Thyroid gland (tissue), 4 donors: ENCODE measurements around the gene AKR1C1. TPM values are rescaled to one million over a fixed set of nuclear protein-coding genes. Genes with fewer than 3 reads are reported as not detected.
"Not testable (repeated sequence)": the region's sequence is repeated elsewhere in the genome, so short reads cannot be mapped to it uniquely, and the experiment has no call there.

Experiments
- DNase-seq, 2 donors: peaks; one replicate each; pipeline ENCODE4 v3.0.0-alpha.2; 2019
- H3K27ac ChIP-seq, 3 donors: fragments of 200-600 bp; sonication (generic); 1 replicate in 2 of 3; 2 replicates in 1 of 3; pipeline ENCODE4 v1.5.1; 2016 to 2019; ENCODE audit warnings: mild to moderate bottlenecking in 1 of 3, moderate library complexity in 1 of 3
- H3K27me3 ChIP-seq: fragments of 200-600 bp; sonication (generic); one replicate; pipeline ENCODE4 v1.5.1; 2019
- H3K36me3 ChIP-seq, 2 donors: fragments of 200-600 bp; sonication (generic); one replicate each; pipeline ENCODE4 v1.5.1; 2016 to 2019
- H3K4me1 ChIP-seq, 2 donors: fragments of 200-600 bp; sonication (generic); one replicate each; pipeline ENCODE4 v1.5.1; 2017 to 2019
- H3K4me3 ChIP-seq, 3 donors: fragments of 200-600 bp; sonication (generic); replicated peaks in 1 of 3; 1 replicate in 2 of 3; 2 replicates in 1 of 3; pipeline ENCODE4 v1.5.1; 2016; ENCODE audit warnings: mild to moderate bottlenecking in 1 of 3
- H3K9me3 ChIP-seq: fragments of 200-600 bp; sonication (generic); one replicate; pipeline ENCODE4 v1.5.1; 2017
- CTCF ChIP-seq, 6 experiments: fragments of 200-600 bp in 3 of 6; fragments of 450-650 bp in 3 of 6; sonication (generic) in 3 of 6; IDR thresholded peaks; one replicate each; pipeline ENCODE4 v1.5.1; 2016 to 2019; ENCODE audit warnings: antibody characterized with exemption in 6 of 6, mild to moderate bottlenecking in 2 of 6, inconsistent platforms in 1 of 6, moderate library complexity in 1 of 6
- POLR2A ChIP-seq, 2 donors: fragments of 450-650 bp; IDR thresholded peaks; one replicate each; pipeline ENCODE4 v1.6.1; 2017; ENCODE audit warnings: antibody characterized with exemption in 2 of 2, mild to moderate bottlenecking in 2 of 2, moderate library complexity in 1 of 2
- WGBS, 2 donors: methylation state at CpG; one replicate each; pipeline ENCODE4 v1.1.5; 2017; 5-methylcytosine and 5-hydroxymethylcytosine counted together
- intact Hi-C: fragments of 100-400 bp; cut with DNase I; formaldehyde crosslinking; loops from one replicate; pipeline ENCODE4 v1.15.1; 2023
- total RNA-seq, 4 donors: library from RNA; depleted of rRNA; stranded (reverse); fragments of >200 nt; gene quantifications; one replicate each; pipeline ENCODE4 v1.2.3, GENCODE V29; 2016

The AKR1C1 gene
- total RNA-seq, 4 donors from 2014 or later: 73.8 to 132 (median 121) TPM

GRCh38 chr10:5012595-5012994 lies 49.4 kb downstream of the AKR1C1 start:
- Histone ChIP-seq H3K27ac (peak overlapping the region in 1 of 3 donors; percentile 25), H3K4me3 (no peak overlapping the region), H3K4me1 (peaks cover 7 to 36% of the 10 kb centered on the region in 2 donors), H3K27me3 (no peaks in the 10 kb centered on the region), H3K9me3 (no peaks in the 10 kb centered on the region), H3K36me3 (no peaks in the 10 kb centered on the region)
- no peak for TF ChIP-seq POLR2A (IDR thresholded peaks at IDR 0.05)
- no peak for TF ChIP-seq CTCF (IDR thresholded peaks at IDR 0.05)
- DNase-seq: no peak
- intact Hi-C loops: no loop called here
- 74 to 79% methylated on average over 2 of the region's 2 CpGs for WGBS, 2 donors

DNA sequence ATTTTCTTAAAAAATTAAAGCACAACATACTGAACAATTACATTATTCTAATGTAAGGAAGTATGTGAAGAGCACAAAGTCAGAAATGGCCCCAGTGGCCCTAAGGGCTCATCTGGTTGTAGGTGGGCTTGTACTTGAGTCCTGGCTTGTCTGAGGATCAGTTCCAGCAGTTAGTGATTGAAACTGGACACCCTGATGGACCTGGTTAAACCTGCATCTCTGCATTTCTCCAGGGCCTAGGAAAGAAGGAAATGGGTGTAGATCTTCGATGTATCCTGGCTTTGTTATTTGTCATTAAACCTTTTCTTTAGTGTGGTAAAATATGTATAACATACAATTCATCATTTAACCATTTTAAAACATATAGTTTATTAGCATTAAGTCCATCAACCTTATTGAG lies 50.2 kb downstream of the AKR1C1 start:
- intact Hi-C loops: no loop called here
- Histone ChIP-seq H3K27ac (peak overlapping the region in 2 of 3 donors; percentile 24 to 25), H3K27me3 (no peaks in the 10 kb centered on the region), H3K36me3 (no peaks in the 10 kb centered on the region), H3K9me3 (no peaks in the 10 kb centered on the region), H3K4me3 (no peak overlapping the region), H3K4me1 (peaks cover 13 to 42% of the 10 kb centered on the region in 2 donors)
- WGBS, 2 donors: 41 to 82% methylated on average over 1 of the region's 1 CpG
- DNase-seq: no peak
- no peak for TF ChIP-seq CTCF (IDR thresholded peaks at IDR 0.05)
- no peak for TF ChIP-seq POLR2A (IDR thresholded peaks at IDR 0.05)

GRCh38 chr10:5014200-5014910 lies 51.1 kb downstream of the AKR1C1 start:
- H3K4me1 ChIP-seq: peaks cover 22 to 44% of the 10 kb centered on the region in 2 donors
- H3K36me3 ChIP-seq, DNase-seq, H3K9me3 ChIP-seq, H3K4me3 ChIP-seq, intact Hi-C loops, H3K27me3 ChIP-seq: not testable (repeated sequence)
- TF ChIP-seq POLR2A (IDR thresholded peaks at IDR 0.05): peak in 1 of 2 donors; percentile 37
- H3K27ac ChIP-seq: peak overlapping the region in 2 of 3 donors; percentile 24 to 52
- WGBS, 2 donors: 53 to 55% methylated on average over 4 of the region's 4 CpGs

DNA sequence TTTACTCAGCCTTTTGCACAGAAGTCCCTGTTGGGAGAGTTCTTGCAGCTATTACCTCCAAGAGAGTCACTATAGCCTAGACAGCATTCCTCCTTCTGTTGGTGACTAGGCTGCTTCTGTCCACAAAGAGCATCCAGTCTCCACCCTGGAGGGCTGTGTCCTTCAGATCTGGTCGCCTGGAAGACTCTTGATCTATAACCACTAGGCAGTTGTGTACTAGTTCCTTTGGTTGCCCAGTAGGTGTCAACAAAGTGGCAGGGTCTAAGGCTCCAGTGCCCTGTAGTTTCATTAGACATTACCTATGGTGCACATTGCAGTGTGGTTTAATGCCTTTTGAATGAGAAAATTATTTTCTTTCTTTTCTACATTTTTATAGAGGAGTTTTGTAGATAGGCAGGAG lies 51.7 kb downstream of the AKR1C1 start:
- Histone ChIP-seq H3K27ac (peak overlapping the region in 1 of 3 donors; percentile 52), H3K4me1 (peaks cover 28 to 48% of the 10 kb centered on the region in 2 donors), H3K36me3 (no peaks in the 10 kb centered on the region), H3K4me3 (no peak overlapping the region), H3K27me3 (no peaks in the 10 kb centered on the region), H3K9me3 (no peaks in the 10 kb centered on the region)
- 71 to 73% methylated on average over 1 of the region's 1 CpG for WGBS, 2 donors
- TF ChIP-seq POLR2A (IDR thresholded peaks at IDR 0.05) (no peak), CTCF (IDR thresholded peaks at IDR 0.05) (peak in 2 of 6 experiments; percentile 18 to 33)
- no peak for DNase-seq
- intact Hi-C loops: no loop called here

- H3K27ac ChIP-seq: peak overlapping the region in 2 of 3 donors; percentile 80 to 97
- TF ChIP-seq CTCF (IDR thresholded peaks at IDR 0.05) (no peak), POLR2A (IDR thresholded peaks at IDR 0.05) (no peak)
- H3K4me3 ChIP-seq: no peak overlapping the region
- no peaks in the 10 kb centered on the region for H3K9me3 ChIP-seq
- intact Hi-C loops: no loop called here
- WGBS, 2 donors: 80 to 82% methylated on average over 3 of the region's 3 CpGs
- no peaks in the 10 kb centered on the region for H3K36me3 ChIP-seq
- no peak for DNase-seq
- no peaks in the 10 kb centered on the region for H3K27me3 ChIP-seq
- H3K4me1 ChIP-seq: peaks cover 39 to 49% of the 10 kb centered on the region in 2 donors
These were observed 54.9 kb downstream of the AKR1C1 start for GRCh38 chr10:5018134-5018533.
